GM20431 (cell line): ENCODE results near the gene L3MBTL3.
"Not testable (repeated sequence)": the region's sequence is repeated elsewhere in the genome, so short reads cannot be mapped to it uniquely, and the experiment has no call there.

Experiments used
- in situ Hi-C: fragments of 300-500 bp; cut with MseI, MboI; formaldehyde crosslinking; loops from one replicate; pipeline ENCODE4 v1.15.0; 2020; ENCODE audit warnings: low sequenced_read_pairs; ENCODE audit not compliant: unreplicated experiment

The L3MBTL3 gene

DNA sequence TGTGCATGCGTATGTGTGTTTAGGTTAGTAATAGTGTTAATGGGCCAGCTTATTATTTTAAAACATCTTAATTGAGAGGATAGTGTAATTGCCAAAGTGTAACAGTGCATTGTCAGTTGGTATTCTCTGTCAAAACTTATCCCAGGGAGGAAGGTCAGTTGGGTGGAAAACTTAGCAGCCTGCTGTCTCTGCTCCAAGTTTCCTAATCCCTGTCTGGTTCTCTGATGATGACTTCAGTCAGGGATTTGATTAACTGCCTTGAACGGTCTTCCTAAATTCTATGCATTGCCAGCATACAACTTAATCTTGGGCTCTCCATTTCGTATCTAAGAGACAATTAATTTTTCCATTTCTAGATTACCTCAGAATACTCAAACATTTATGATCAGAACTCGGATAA, 51.1 kb downstream of the L3MBTL3 start:
- in situ Hi-C loops = no loop called here

DNA sequence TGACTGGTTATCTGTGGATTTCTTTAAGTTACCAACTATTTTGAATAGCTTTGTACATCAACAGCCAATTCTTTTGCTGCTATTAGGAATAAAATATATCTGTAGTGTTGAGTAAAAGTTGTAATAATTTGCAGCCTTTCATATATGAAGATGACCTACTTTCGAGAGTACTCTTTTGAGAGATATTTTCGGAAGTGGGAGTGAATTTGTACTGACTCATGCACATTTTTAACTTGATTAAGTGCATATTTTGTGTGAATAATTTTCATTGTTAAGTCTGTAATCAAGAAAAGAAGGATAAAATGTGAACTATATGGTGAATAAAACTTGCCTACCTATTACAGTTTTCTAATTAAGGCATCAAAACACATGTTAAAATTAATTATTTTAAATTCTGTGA, 51.9 kb downstream of the L3MBTL3 start:
- in situ Hi-C loops = no loop called here

DNA sequence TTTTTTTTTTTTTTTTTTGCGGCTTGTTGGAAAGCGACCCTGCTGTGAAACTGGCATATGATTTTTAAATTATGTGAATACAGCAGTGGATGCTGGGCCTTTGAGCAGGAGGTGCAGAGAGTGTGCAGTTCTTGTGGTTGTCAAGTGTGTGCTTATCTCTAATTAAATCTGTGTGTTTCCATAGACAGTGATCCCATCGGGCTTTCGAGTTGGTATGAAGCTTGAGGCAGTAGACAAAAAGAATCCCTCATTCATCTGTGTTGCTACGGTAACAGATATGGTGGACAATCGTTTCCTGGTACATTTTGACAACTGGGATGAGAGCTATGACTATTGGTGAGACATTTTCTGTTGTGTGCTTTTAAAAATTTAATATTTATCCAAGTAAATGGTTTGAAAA, 52.4 kb downstream of the L3MBTL3 start:
- in situ Hi-C loops = no loop called here

DNA sequence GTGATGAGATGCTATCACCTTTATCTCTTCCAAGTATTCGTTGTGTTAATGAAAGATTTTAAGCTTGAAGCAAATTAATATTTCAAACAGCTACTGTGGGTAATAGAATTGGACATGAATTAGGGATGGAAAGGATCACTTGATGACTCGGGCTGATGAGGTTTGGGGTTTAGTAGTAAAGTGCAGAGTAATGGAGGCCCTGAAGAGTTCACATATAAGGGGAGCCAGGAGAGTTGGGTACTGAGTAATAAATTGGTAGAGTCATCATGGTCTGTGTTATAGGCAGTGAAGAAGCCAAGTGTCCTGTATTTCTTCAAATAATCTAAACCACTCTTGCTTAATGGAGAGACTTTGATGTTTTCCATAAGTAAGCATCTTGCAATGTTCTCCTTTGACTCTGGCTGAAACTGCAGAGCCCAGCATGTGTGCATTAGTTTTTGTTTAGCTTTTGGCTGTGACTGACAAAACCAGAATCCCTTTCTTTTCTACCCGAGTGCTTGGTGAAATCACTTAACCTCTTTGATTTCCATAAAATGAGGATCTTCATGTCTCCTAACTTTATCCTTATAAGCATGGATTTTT, 57.6 kb downstream of the L3MBTL3 start:
- in situ Hi-C loops = no loop called here

DNA sequence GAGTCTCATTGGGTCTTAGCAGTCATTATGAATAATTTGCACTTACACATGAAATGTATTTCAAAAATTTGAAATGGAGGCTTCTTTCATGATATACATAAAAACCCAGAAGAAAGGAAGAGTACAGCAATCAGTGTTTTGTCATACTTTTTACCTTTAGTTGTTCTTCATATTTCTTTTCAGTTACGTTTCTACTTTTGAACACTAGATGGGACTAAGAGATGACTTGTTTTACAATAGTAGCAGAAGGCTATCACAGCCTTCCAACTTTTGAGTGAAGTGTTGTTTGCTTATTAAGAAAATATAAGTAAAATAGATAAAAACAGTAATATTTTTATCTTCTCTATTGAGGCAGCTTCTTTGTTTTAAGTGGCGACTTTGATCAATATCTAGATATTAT, 58.1 kb downstream of the L3MBTL3 start:
- in situ Hi-C loops = no loop called here

DNA sequence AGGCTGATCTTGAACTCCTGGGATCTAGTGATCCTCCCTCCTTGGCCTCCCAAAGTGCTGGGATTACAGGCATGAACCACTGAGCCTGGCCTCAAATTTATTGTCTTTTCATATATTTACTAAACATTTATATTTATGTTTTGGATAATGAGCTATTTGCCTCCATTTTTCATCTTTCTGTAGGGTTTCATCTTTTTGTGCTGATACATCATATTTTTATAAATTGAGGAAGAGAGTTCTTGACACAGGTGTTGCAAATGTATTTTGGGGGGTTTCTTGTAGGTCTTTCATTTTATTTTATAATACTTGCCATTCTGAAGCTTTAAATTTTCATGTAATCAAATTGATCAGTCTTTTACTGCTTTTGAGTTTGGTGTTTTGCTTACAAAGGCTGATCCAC, 72.4 kb downstream of the L3MBTL3 start:
- in situ Hi-C loops = no loop called here

DNA sequence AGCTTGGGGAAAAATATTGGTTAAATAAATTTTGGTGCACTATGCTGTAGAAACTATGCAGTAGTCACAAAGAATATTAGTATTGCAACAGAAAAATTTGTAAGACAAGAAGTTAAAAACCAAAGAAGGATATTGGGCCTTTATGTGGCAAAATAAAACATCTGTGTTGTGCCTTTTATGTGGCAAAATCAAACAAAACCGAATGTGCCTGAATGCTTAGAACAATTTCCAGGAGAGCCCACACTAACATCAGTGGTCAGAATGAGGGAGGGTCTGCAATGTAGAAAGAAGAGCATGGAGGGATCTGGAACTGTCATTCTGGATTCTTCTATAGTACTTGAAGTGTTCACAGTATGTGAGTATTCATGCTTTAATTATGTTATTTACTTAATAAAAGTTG, 75.2 kb downstream of the L3MBTL3 start:
- in situ Hi-C loops = no loop called here

DNA sequence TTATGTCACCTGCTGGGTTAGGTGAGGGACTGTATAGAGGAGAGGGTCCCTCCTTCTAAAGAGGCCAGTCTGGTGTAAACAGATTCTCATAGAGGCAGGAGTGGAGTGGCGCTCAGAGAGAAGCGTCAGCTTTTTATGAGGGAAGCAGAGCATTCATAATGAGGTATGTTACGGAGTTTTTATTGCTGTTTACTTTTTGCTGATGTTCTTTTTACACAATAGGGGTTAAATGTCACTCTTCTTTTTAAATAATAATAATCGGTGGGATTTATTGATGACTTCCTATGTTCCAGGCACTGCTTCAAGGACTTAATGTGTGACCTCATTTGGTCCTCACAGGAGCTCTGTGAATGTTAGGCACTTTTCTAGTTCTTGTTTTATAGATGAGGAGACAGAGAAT, 79.9 kb downstream of the L3MBTL3 start:
- in situ Hi-C loops = no loop called here

DNA sequence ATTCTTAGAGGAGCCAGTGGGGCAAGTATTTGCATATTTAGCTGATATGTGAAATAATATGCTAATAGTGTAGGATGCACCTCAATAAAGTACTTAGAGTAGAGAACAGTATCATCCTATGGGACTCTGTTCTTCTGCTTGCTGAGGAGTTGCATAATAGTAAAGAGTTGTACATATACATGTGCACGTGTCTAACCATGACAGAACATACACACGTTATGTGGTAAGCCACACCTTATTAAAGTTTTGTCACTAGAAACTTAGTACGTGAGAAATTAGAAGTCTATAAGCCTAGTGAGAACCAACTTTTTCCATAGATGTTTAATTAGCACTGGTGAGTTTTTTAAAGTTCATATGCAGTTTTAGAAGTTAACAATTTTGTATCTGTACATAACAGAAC, 80.7 kb downstream of the L3MBTL3 start:
- in situ Hi-C loops = no loop called here

DNA sequence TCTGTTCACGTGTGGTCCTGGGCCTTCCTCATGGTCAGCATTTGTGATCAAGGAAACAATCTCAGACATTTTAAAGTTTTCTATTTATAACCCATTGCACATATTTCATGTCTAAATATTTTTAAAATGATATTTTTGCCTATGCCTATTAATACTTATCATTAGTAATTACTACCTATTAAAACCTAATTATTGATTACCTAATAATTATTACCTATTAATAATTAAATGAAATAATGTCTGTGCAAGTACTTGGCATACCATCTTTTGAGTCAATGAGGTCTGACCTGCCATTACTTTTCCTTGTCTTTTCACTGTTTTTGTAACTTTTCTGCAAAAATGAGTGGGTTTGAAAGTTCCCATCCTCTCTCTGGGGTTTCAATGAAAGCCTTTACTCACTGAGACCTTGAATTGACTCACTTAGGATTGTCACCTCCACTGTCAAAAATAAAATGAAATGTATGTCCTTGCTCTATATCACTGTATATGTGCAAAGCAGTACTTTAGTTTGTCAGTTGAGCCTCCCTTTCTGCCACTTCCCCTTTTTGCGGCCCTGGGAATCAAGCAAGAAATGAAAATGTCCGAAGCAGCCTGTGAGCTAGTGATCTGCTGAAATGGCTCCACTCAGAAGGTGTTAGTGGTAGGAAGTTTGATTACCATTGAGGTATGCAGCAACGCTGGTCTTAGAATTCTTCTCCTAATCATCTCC, 87.8 kb downstream of the L3MBTL3 start:
- in situ Hi-C loops = no loop called here

DNA sequence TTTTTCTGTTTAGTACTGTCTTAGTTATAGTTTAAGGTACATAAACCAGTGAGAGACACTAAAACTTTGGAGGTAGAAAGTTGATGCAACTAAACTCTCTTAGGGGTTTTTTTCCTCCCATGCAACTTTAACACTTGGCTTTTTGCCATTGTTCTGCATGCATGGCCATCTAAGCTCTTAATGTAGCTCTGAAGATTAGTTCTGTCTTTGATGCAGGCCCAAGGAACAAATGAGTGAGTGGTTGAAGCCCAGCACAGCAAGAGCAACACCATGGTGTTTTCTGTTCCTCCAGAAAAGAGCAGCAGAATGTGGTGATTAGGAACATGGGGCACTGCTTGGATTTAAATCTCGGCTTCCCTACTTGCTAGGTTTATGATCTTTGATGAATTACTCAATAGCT, 89.3 kb downstream of the L3MBTL3 start:
- in situ Hi-C loops = no loop called here

DNA sequence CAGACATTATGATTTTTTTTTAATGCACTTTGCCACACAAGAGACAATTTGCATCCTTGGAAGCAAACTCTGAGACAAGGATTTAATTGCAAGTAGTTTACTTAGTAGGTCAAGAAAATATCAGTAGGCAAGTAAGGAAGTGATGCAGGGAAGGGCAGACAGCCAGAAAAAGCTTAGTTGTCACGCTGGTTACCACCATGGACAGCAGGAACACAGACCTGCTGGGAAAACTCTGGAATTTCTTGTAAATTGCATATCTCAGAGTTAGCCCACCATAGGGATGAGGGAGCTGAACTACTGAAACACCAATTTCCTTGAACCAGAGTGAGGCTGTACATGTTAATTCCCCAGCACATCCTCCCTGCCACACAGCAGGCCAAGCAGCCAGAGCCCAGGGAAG, 92.7 kb downstream of the L3MBTL3 start:
- in situ Hi-C loops = no loop called here

DNA sequence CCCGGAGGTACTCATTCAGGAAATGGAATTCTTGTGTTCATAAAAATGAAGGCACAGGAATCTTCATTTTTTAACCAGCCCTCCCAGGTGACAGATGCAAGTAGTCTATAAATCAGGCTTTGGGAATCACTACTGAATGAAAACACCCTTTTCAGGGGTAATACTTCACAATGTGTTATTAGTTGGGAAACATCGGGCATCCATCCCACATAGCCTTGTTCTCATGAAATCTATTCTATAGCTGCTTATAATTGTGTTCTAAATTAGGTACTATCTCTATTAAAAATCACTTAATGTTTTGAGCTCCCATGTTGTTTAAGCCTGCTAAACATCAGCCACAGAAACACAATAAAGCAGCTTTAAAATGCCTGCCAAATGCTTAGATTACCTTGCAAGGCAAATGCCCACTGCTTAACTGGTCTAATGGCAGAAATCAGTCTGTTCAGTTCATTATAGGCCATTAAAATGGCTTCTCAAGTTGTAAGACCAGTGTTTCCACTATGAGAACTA, 94.9 kb downstream of the L3MBTL3 start:
- in situ Hi-C loops = no loop called here

DNA sequence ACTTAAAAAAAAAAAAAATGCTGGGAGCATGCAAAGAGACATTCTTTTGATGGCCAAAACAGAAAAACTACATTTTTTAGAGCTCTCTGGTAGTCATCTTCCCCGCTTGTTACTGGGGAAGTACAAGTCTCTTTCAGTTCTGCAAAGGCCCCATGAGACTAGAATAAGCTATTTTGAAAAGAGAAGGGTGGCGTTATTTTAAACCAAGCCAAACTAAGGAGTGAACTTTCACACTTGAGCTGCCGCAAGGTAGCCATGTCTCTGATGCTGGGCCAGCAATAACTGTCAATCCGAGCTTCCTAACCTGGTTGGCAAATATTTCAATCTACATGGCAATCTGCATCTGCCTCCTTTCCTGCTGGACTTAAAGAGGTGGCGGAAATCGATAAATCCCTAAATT, 96.7 kb downstream of the L3MBTL3 start:
- in situ Hi-C loops = no loop called here

DNA sequence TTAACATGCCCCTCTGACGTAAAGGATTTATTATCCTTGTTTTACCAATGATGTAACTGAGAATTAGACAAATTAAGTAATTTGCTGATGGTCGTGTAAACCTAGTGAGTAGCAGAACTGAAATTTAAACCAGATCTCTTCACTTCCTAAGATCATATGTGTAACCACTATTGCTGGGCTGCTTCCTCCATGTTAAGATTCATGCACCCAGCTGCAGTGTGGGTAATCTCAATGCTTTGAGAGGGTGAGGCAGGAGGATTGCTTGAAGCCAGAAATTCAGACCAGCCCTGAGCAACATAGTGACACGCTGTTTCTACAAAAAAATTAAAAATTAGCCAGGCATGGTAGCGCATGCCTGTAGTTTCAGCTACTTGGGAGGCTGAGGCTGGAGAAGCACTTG, 97.9 kb downstream of the L3MBTL3 start:
- in situ Hi-C loops = no loop called here

DNA sequence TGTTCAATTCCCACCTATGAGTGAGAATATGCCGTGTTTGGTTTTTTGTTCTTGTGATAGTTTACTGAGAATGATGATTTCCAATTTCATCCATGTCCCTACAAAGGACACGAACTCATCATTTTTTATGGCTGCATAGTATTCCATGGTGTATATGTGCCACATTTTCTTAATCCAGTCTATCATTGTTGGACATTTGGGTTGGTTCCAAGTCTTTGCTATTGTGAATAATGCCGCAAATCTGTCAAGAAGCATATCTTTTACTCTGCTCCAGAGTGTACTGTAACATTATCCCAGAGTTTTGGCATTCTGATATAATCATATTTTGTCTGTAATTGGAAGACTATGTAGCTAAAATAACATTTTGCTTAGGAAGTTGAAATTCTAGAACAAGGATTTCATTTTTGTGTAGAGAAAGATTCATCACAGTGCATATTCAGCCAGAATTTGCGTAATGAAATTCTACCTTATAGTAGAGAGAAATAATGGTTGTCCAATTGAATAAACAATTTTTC, 98.9 kb downstream of the L3MBTL3 start:
- in situ Hi-C loops = not testable (repeated sequence)

DNA sequence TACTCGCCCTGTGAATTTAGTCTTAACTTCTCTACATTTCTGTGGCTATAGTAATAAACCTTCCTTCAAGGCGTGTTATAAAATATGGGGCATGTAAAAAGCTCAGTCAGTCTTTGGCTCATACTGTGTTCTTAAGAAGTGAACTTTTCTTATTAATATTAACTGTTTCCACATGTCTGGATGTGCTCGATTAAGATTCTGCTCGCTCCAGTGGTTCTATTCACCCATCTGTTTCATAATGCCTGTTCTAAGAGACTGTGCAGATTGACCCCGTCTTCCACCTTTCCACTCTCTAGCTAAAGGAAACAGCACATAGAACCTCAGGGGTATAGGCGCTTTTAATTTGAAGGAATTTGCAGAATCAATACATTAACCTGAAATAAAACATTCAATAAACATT, 99.9 kb downstream of the L3MBTL3 start:
- in situ Hi-C loops = no loop called here

DNA sequence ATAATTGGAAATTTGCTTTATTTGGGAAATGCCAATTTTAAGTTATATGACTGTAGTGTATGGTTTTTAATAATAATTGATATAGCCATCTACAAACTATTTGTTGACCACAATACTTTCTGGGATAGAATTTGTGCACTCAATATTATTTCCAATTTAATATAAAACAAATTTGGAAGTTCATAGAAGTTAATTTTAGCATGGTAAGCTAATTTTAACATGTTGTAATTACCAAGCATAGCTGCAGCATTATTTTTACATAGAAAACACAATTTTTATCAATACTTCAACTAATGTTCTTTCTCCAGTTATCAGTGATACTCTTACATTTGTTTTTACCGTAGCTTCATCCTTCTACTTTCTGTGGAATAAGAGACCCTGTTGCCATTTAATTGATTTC, 100.8 kb downstream of the L3MBTL3 start:
- in situ Hi-C loops = no loop called here

DNA sequence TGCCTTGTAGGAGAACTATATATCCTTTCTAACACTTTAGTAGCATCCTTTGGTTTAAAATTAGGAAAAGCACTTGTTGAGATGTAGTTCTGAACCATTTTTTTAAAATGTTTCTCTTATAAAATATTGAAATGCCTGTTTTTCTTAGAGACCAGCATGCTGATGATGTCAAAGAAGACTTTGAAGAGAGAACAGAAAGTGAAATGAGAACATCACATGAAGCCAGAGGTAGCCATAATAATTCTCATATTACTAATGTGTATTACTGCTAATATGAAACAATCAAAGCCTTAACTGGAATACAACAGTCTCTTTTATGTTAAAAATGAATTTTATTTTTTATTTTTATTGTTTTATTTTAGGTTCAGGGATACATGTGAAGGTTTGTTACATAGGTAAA, 102.3 kb downstream of the L3MBTL3 start:
- in situ Hi-C loops = no loop called here

DNA sequence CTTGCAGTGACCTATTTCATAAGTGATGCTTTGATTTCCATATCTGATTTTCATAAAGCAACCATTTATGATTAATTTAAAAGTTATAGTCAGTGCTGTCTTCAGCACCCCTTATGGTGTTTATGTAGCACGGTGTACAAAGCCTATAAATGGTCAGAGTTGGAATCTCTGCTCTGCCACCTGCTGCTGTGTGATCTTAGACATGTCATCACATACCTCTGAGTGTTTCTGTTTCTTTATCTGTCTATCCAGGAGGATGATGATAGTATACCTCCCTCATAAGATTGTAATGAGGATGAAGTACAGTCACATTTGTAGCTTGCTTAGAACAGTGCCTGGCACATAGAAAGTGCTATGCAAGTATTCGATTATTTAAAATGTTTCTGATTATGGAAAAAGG, 103.9 kb downstream of the L3MBTL3 start:
- in situ Hi-C loops = no loop called here

DNA sequence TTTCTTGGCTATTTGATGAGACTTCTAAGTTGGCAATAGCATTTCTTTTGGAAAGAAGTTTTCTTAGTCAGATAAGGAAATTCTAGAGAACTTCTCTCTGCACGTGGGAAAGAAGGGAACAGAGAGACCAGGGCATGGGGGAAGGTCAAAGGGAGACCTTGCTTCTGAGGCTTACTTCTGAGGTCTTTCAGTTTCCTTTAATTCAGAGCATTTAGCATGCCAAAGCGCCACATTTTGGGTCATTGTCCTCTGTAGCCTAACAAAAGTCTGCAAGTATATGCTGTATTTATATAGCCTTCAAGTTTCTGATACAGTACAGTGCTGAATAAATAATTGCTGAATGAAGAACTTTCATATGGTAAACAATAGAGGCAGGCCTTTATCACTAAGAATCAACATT, 108.8 kb downstream of the L3MBTL3 start:
- in situ Hi-C loops = no loop called here

DNA sequence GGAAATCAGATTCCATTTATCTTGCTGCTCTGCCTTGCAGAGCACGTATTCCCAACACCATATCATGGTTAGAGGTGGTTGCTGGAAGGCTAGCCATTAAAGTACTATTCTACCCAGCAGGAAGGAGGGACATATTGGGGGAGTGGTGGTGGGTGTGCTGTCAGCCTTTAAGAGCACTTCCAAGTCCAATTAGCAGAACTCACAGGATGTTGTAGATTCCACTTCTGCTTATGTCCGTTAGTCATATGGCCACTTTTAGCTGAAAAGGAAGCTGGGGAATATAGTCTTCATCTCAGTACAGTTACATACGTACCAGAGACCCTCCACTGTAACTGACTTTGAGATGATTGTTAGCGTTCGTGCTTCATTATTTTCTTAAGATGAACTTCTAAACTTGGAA, 109.9 kb downstream of the L3MBTL3 start:
- in situ Hi-C loops = no loop called here
